Activated CD4-positive, alpha-beta T cell treated with anti-CD3 and anti-CD28 coated beads, Interleukin-2, amount 50 U/mL, for 48 hours (primary cell): ENCODE data around the gene TFF2.

Experiments used
- DNase-seq, 2 experiments: peaks; one replicate each; pipeline ENCODE4 v3.0.0-alpha.2; 2020

The TFF2 gene

GRCh38 chr21:42343963-42344510 lies 6.8 kb downstream of the TFF2 start:
- DNase-seq, result no peak

DNA sequence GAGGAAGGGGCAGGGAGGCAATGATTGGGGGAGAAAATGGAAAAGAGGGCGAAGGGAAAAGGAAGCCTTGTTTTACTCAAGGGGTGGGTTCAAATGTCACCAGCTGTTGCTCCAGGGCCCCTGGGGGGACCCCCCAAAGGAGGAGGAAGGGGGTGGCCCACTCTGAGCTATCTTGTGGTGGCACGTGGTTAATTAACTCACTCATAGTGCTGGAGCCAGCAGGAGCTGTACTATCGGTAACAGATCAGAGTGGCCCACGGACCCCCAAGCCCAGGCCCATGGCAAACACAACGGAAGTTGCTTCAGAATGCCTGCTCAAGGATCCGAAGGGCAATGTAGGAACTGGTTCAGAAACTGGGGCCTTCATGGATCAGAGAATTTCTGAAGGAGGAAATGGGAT lies 7.2 kb downstream of the TFF2 start:
- no peak for DNase-seq

DNA sequence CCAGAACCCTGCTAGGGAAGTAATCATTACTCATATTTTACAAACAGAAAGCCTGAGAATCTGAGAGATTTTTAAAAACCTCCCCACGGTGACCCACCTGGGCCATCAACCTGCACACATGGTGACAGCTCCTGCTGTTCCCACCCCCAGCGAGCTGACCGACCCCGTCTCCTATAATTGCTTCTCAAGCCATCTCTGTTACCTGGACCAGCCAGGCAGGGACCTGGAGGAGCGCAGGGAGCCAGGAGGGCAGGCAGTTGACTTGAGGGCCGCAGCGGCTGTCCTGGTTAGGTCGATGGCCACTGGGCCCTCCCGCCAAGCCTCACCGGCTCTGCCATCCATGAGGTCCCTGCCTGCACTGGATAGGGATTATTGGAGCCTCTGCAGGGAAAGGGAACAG lies 7.7 kb downstream of the TFF2 start:
- no peak for DNase-seq

DNA sequence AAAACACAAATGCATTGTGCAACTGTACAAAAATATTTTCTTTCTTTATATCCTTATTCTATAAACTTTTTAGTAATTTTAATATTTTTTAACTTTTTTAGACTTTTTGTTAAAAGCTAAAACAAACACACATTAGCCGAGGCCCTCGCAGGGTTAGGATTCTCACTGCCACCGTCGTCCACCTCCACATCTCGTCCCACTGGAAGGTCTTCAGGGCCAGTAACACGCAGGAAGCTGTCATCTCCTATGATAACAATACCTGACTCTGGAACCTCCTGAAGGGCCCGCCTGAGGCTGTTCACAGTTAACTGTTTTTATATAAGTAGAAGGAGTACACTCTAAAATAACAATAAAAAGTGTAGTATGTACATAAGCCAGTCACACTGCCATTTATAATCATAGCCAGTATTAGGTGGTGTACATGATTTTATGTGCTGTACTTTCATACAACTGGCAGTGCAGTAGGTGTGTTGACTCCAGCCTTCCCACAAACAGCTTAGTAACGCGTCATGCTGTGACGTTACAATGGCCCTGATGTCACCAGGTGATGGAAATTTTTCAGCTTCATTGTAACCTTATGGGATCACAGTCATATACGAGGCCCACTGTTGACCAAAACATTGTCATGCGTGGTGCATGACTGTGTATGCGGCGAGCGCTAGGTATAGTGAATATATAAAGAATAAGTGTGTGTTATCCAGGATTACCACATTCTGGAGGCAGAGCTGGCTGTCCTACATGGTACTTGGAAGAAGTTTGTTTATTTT lies 8.8 kb downstream of the TFF2 start:
- DNase-seq, result no peak

DNA sequence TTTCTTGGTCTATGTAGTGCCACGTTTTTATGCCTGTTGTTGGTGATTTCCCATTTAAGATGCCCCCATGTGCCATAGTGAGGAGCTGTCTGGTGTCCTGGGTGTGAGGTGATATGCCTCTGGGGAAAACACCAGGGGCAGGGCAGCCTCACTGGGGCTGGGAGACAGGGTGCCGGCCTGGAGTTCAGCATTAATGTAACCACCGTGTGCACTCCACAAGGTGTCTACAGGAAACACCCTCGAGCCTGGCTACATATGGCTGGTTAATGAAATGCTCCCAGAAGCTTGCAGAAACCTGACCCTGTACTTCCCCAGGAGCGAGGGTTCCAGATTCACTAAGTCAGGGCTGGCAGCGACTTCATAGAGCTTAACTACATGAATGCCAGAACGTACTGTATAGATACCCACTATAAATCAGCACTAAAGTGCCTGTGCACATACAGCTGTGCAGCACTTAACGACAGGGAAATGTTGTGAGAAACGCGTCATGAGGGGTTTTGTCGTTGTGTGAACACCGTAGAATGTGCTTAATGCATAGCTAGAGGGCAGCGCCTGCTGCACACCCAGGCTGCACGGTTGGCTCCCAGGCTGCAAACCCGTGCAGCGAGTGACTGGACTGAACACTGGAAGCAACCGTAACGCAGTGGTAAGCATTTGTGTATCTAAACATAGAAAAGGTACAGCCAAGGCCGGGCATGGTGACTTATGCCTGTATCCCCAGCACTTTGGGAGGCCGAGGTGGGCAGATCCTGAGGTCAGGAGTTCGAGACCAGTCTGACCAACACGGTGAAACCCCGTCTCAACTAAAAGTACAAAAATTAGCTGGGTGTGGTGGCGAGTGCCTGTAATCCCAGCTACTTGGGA lies 10.4 kb downstream of the TFF2 start:
- DNase-seq, result no peak

GRCh38 chr21:42338729-42339715 lies 11.8 kb downstream of the TFF2 start:
- DNase-seq, result peak; percentile 12 to 19

GRCh38 chr21:42337830-42338728 lies 12.7 kb downstream of the TFF2 start:
- peak; percentile 89 to 91 for DNase-seq

DNA sequence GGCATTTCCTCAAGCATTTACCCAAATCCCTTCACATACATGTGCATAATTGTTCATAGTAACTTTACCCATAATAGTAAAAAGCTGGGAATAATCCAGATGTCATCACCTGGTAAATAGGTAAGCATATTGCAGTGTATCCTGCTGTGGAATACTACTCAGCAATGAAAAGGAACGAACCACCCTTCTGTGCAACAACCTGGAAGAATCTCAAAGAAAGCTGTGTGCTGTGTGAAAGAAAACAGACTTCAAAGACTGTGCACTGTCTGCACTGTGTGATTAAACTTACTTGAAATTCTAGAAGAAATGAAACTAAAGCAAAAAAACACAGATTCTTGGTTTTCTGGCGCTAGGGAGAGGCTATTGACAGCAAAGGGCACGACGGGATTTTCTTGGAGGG lies 13.5 kb downstream of the TFF2 start:
- DNase-seq, result no peak

DNA sequence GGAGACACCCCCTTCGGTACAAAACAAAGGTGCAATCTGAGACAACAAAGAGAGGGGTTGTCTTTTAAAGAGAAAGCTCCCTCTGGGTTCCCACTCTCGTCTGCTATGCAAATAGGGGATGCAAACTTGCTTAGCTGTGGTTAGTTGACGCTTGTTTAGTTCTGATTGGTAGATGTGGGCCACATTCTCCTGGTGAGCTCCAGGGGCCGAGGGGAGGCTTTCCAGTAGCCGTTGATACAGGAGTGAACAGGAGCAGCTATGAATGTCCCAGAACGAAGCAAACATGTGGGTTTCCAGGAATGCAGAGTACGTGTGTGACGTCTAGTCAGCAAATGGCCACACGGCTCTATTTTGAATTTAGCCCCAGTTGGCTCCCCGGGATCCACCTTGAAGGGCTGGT lies 14.7 kb downstream of the TFF2 start:
- DNase-seq, result no peak

- no peak for DNase-seq
These were observed 18.1 kb downstream of the TFF2 start for GRCh38 chr21:42332557-42333317.

DNA sequence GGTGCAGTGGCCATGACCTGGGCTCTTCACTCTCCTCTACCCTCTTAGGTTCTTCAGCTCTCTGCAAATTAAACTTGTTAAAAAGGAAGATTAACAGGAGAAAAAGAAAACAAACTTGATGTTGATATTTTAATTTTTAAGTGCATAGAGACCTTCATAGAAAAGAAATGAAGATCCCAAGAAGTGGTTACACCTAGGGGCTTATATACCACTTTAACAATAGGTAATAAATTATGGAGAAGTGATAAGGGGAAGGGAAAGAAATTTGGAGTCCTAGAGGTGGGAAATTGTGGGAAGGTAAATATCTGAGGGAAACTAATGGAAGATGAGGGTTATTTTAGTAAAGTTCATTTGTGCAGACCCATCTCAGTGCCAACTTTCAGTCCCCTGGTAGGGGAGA lies 19.1 kb downstream of the TFF2 start:
- no peak for DNase-seq

DNA sequence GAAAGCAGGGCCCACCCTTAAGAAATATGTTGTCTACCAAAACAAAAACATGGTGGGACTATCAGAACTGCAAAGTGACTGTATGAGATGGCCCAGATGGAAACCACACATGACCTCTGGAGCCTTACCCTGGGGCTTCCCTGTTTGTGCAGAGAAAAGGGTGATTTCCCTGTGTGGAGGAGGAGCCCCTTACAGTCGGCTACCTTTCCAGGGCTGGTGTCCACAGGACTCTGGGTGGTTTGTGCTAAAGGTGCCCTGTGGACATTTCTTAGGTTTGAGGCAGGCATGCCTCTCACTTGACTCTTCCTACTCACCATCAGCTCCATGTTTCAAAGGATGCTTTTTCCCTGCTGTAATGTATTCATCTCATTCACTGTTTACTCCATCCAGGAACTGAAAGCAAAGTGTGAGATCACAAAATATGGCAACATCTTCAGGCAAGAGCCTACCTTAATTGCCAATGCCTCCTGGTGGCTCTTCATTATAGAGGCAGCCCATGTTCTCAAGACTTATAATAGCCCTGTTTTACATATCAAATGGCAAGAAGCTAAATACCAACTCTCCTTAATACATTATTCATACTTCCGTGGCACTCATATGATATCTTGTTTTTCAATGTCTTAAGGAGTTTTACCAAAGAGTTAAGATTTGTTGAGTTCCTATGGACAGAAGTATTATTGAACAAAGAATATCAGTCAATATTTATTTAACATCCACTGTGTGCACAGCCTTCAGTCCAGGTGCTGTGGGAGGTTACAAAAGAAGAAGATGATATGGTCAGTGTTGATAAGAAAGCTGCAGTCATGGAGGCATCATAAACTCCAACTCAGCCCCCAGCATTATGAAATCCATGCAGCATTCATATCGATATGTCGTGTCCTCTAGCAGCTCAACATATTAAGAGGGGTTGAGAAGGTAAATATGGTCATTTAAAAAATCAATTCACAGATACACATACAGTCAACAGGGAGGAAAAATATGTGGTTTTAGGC lies 20.1 kb downstream of the TFF2 start:
- no peak for DNase-seq

DNA sequence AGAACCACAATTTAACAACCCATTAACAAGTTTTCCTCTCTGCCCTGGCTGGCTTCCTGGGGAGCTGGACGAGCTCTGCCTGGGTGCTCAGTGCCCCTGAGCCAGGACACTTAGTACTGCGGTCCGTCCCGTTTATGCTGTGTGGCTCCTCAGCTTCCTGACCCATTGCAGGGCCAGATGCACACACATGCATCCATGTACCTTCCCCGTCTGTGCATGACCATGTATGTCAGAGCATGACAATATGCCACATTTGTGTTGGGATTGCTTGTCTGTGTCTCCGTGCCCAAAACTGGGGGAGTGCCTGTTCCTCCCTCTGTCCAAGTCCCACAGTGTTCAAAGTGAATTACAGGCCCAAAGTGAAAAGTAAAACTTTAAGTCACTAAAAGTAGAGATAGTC lies 25.9 kb downstream of the TFF2 start:
- no peak for DNase-seq

DNA sequence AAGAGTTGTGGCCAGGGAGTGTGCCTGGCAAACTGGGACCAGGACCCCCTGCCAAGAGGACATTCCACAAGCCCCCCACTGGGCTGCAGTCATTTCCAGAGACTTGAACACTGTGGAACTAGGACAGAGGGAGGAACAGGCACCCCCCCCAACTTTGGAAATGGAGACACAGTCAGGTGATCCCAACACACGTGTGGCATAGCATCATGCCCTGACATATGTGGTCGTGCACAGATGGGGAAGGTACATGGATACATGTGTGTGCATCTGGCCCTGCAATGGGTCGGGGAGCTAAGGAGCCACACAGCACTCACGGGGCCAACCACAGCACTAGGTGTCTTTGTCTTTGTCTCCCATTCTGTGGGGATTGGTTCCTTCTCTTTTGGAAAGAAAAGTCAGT lies 28.9 kb downstream of the TFF2 start:
- DNase-seq, result no peak

DNA sequence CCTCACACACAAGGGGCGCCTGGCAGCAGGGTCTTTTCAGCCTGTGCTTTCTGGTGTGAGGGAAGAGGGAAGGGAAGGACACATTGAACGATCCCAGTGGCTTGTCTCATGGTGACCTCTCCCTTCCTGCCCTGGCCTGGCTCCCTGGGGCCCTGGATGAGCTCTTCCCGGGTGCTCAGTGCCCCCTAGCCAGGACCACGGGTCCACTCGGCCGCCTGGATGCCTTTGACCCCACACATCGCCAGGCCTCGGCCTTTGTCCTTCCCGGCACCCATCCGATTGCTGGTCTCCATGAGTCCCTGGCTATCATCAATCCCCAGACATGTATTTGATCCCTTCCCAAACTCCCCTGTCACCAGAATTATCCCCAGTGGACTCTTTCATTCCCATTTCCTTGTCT lies 29.6 kb downstream of the TFF2 start:
- DNase-seq, result no peak

- DNase-seq, result no peak
These were observed 30.0 kb downstream of the TFF2 start for GRCh38 chr21:42320791-42321190.

- no peak for DNase-seq
These were observed 30.8 kb downstream of the TFF2 start for GRCh38 chr21:42319851-42320572.

DNA sequence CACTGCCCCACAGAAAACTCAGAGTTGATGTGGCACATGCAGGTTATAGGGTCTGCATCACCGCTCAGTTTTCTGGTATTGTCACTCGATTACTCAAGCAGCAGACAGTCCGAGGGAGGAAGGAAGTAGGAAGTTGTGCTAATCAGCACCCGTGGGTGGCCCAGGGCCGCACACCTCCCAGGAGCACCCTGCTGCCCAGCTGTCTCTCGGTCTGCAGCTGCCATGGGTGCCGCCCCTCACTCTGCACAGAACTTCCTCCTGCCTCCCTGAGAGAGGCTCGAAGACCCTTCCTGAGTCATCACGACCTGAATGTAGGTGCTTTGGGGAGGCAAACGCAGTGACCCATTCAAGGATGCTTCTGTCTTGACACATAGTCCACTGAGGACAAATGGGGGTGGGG lies 31.4 kb downstream of the TFF2 start:
- DNase-seq, result no peak
